Panc1 (cell line): ENCODE data around the gene STARD13. TPM values are rescaled to one million over a fixed set of nuclear protein-coding genes. Genes with fewer than 3 reads are reported as not detected.

Experiments used
- ATAC-seq: fragments of 200-7000 bp; cut with Tn5 transposase; 2 replicates; pipeline ENCODE4 v1.9.1; 2020; ENCODE audit warnings: mild to moderate bottlenecking, moderate library complexity
- BruUV-seq: library from RNA; stranded (reverse); fragments of 400-500 nt; replicated peaks from 2 replicates; lab custom pipeline; 2021; lab: Mats Ljungman, UMichigan
- CTCF ChIA-PET: fragments of 300-600 bp; sonication (Branson Sonifier 250); formaldehyde crosslinking; loops from one replicate; lab custom pipeline; 2022; ENCODE audit warnings: antibody characterized with exemption; lab: Charles Lee
- POLR2A ChIA-PET: fragments of 300-600 bp; sonication (Branson Sonifier 250); formaldehyde crosslinking; loops from one replicate; lab custom pipeline; 2022; ENCODE audit warnings: antibody characterized with exemption; lab: Charles Lee
- DNase-seq: peaks from one replicate; pipeline ENCODE4 v3.0.0-alpha.2; 2010; ENCODE audit warnings: low read depth, low spot score
- H3K27ac ChIP-seq: 2 replicates; pipeline ENCODE4 v1.5.1; 2011; ENCODE audit warnings: mild to moderate bottlenecking, low read length, inconsistent platforms
- H3K27me3 ChIP-seq: fragments of 200-500 bp; sonication (Bioruptor generic); 2 replicates; pipeline ENCODE4 v1.6.0; 2014; ENCODE audit warnings: low read length, inconsistent platforms; ENCODE audit not compliant: control insufficient read depth, insufficient read depth
- H3K36me3 ChIP-seq: fragments of 200-500 bp; sonication (Bioruptor generic); 2 replicates; pipeline ENCODE4 v1.5.1; 2014; ENCODE audit warnings: inconsistent platforms, mild to moderate bottlenecking, low read length, moderate library complexity; ENCODE audit not compliant: control insufficient read depth, insufficient read depth
- H3K4me1 ChIP-seq: 2 replicates; pipeline ENCODE4 v1.5.1; 2011; ENCODE audit warnings: inconsistent platforms, mild to moderate bottlenecking, low read length, moderate library complexity; ENCODE audit not compliant: control insufficient read depth, insufficient read depth
- H3K4me3 ChIP-seq, 2 experiments: 2 replicates each; pipeline ENCODE4 v1.5.1; 2011 to 2012; ENCODE audit warnings: low read depth in 2 of 2, low read length in 2 of 2, mild to moderate bottlenecking in 2 of 2, inconsistent platforms in 1 of 2, moderate library complexity in 1 of 2
- H3K9me3 ChIP-seq: fragments of 200-500 bp; sonication (Bioruptor generic); 2 replicates; pipeline ENCODE4 v1.5.1; 2014; ENCODE audit warnings: low read depth, mild to moderate bottlenecking, inconsistent platforms, low read length, moderate library complexity; ENCODE audit not compliant: control insufficient read depth, insufficient read depth
- POLR2AphosphoS5 ChIP-seq: IDR thresholded peaks from 2 replicates; pipeline ENCODE4 v1.6.1; 2012; ENCODE audit warnings: mild to moderate bottlenecking, low read depth, low read length, moderate library complexity
- SIN3A ChIP-seq: IDR thresholded peaks from 2 replicates; pipeline ENCODE4 v1.6.1; 2012; ENCODE audit warnings: low read depth, mild to moderate bottlenecking, low read length, moderate library complexity, borderline replicate concordance; ENCODE audit not compliant: insufficient read depth
- TCF7L2 ChIP-seq: IDR thresholded peaks from 2 replicates; pipeline ENCODE4 v1.6.1; 2011; ENCODE audit warnings: mild to moderate bottlenecking, low read depth, low read length, inconsistent platforms
- in situ Hi-C: cut with HindIII; loops from 2 replicates; pipeline ENCODE4 v1.10.0; 2016; ENCODE audit warnings: low sequenced_read_pairs, low pct_unique_long_range_greater_than_20kb
- intact Hi-C: fragments of 100-400 bp; cut with micrococcal nuclease; formaldehyde crosslinking; loops from one replicate; pipeline ENCODE4 v1.10.0; 2022; ENCODE audit not compliant: unreplicated experiment
- total RNA-seq: library from RNA; stranded (reverse); gene quantifications from one replicate; pipeline ENCODE4 v1.2.1, GENCODE V29; 2021; ENCODE audit not compliant: unreplicated experiment
- TF ChIP-seq, protein P1 (sequence below), 2 experiments: IDR thresholded peaks; 2 replicates each; pipeline ENCODE4 v1.6.1; 2011 to 2012; ENCODE audit warnings: low read depth in 2 of 2, control low read depth in 1 of 2, low read length in 1 of 2, mild to moderate bottlenecking in 1 of 2, moderate library complexity in 1 of 2; ENCODE audit not compliant: insufficient read depth in 1 of 2
- TF ChIP-seq, protein P2 (sequence below): fragments of 450-650 bp; IDR thresholded peaks from 2 replicates; pipeline ENCODE4 v1.5.1; 2017; ENCODE audit warnings: mild to moderate bottlenecking

STARD13 gene
- total RNA-seq, 1 experiment from 2014 or later: 6.5 TPM

GRCh38 chr13:33146843-33147611, 138.5 kb downstream of the STARD13 start:
- ChIA-PET POLR2A (no interaction called here), CTCF (no interaction called here)
- ATAC-seq: no peak
- intact Hi-C loops (no loop called here), in situ Hi-C loops (no loop called here)
- Histone ChIP-seq H3K4me3 (no peak overlapping the region), H3K9me3 (no peaks in the 10 kb centered on the region), H3K27me3 (no peaks in the 10 kb centered on the region), H3K27ac (no peak overlapping the region), H3K36me3 (no peaks in the 10 kb centered on the region), H3K4me1 (no peaks in the 10 kb centered on the region)
- no TSS peak for BruUV-seq
- DNase-seq: no peak
- TF ChIP-seq, protein P1, sequence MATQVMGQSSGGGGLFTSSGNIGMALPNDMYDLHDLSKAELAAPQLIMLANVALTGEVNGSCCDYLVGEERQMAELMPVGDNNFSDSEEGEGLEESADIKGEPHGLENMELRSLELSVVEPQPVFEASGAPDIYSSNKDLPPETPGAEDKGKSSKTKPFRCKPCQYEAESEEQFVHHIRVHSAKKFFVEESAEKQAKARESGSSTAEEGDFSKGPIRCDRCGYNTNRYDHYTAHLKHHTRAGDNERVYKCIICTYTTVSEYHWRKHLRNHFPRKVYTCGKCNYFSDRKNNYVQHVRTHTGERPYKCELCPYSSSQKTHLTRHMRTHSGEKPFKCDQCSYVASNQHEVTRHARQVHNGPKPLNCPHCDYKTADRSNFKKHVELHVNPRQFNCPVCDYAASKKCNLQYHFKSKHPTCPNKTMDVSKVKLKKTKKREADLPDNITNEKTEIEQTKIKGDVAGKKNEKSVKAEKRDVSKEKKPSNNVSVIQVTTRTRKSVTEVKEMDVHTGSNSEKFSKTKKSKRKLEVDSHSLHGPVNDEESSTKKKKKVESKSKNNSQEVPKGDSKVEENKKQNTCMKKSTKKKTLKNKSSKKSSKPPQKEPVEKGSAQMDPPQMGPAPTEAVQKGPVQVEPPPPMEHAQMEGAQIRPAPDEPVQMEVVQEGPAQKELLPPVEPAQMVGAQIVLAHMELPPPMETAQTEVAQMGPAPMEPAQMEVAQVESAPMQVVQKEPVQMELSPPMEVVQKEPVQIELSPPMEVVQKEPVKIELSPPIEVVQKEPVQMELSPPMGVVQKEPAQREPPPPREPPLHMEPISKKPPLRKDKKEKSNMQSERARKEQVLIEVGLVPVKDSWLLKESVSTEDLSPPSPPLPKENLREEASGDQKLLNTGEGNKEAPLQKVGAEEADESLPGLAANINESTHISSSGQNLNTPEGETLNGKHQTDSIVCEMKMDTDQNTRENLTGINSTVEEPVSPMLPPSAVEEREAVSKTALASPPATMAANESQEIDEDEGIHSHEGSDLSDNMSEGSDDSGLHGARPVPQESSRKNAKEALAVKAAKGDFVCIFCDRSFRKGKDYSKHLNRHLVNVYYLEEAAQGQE (IDR thresholded peaks at IDR 0.05; ENCODE audit: insufficient read depth in 1 of 2, low read depth in 2 of 2, low read length in 1 of 2): no peak
- no peak for TF ChIP-seq SIN3A
- no peak for TF ChIP-seq POLR2AphosphoS5

DNA sequence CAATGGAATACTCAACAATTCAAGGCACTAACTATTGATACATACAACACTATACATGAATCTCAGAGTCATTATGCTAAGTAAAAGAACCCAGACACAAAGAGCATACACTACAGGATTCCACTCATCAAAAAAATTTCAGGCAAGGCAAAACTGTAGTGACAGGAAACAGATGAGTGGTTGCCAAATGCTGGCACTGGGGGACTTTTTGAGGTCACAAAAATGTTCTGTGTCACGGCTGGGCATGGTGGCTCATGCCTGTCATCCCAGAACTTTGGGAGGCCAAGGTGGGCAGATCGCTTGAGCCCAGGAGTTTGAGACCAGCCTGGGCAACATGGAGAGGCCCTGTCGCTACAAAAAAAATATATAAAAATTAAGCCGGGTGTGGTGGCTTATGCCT, 139.9 kb downstream of the STARD13 start:
- Histone ChIP-seq H3K27me3 (no peaks in the 10 kb centered on the region), H3K4me3 (no peak overlapping the region), H3K36me3 (no peaks in the 10 kb centered on the region), H3K9me3 (no peaks in the 10 kb centered on the region), H3K4me1 (no peaks in the 10 kb centered on the region), H3K27ac (no peak overlapping the region)
- no peak for TF ChIP-seq SIN3A
- intact Hi-C loops (no loop called here), in situ Hi-C loops (no loop called here)
- ChIA-PET POLR2A (no interaction called here), CTCF (no interaction called here)
- BruUV-seq: no TSS peak
- DNase-seq (no peak), ATAC-seq (no peak)

DNA sequence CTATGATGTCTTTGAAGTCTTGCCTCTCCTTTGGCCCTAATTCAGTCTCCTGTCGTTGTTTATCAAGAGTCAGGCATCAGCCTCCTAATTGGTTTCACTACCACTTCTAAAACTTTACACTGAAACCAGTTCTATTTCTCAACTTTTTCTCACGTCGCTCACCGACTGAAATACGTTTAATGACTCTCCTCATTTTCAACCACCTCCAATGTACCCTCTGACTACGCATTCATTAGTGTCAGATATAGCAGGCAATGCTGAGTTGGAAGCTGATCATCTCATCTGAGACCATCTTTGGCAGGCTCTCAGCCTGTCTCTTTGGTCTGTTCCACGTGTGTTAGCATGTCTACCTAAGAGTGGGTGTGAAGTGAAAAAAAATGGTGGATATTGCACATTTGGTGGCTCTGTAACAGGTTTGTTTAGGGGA, 141.2 kb downstream of the STARD13 start:
- CTCF ChIA-PET: no interaction called here
- Histone ChIP-seq H3K27me3 (no peaks in the 10 kb centered on the region), H3K27ac (no peak overlapping the region), H3K4me3 (no peak overlapping the region), H3K36me3 (no peaks in the 10 kb centered on the region), H3K4me1 (no peaks in the 10 kb centered on the region), H3K9me3 (no peaks in the 10 kb centered on the region)
- intact Hi-C loops (no loop called here), in situ Hi-C loops (no loop called here)
- TF ChIP-seq TCF7L2: no peak
- TF ChIP-seq, protein P2, sequence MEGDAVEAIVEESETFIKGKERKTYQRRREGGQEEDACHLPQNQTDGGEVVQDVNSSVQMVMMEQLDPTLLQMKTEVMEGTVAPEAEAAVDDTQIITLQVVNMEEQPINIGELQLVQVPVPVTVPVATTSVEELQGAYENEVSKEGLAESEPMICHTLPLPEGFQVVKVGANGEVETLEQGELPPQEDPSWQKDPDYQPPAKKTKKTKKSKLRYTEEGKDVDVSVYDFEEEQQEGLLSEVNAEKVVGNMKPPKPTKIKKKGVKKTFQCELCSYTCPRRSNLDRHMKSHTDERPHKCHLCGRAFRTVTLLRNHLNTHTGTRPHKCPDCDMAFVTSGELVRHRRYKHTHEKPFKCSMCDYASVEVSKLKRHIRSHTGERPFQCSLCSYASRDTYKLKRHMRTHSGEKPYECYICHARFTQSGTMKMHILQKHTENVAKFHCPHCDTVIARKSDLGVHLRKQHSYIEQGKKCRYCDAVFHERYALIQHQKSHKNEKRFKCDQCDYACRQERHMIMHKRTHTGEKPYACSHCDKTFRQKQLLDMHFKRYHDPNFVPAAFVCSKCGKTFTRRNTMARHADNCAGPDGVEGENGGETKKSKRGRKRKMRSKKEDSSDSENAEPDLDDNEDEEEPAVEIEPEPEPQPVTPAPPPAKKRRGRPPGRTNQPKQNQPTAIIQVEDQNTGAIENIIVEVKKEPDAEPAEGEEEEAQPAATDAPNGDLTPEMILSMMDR: no peak
- no peak for TF ChIP-seq SIN3A
- TF ChIP-seq, protein P1 (IDR thresholded peaks at IDR 0.05; ENCODE audit: insufficient read depth in 1 of 2, low read depth in 2 of 2, low read length in 1 of 2): no peak
- no peak for TF ChIP-seq POLR2AphosphoS5
- no peak for ATAC-seq
- POLR2A ChIA-PET: no interaction called here
- BruUV-seq: no TSS peak
- no peak for DNase-seq
